ENCODE results near the gene WDPCP. TPM values are rescaled to one million over a fixed set of nuclear protein-coding genes. Genes with fewer than 3 reads are reported as not detected.

The WDPCP gene
- total and polyA plus RNA-seq, 2 of the 13 experiments (the other 11 are each of a cell fraction or from before 2014, with no cell fraction given) = 2.9 to 5.2 TPM

GRCh38 chr2:63192169-63192888 is 395.9 kb downstream of the WDPCP start:
- Histone ChIP-seq H3K4me2 (ENCODE audit: low read depth, low read length) (peak overlapping the region; percentile 56), H4K20me1 (ENCODE audit: insufficient read depth, low read length) (no peaks in the 10 kb centered on the region), H3K4me1 (ENCODE audit: insufficient read depth, low read length) (peaks cover 84% of the 10 kb centered on the region), H3K27me3 (ENCODE audit: control insufficient read depth in 1 of 2, insufficient read depth in 2 of 2, low read length in 2 of 2) (no peaks in the 10 kb centered on the region), H3K9ac (ENCODE audit: insufficient read depth, low read depth, low read length) (peak overlapping the region; percentile 64), H2AFZ (ENCODE audit: low read length) (peak overlapping the region; percentile 60), H3K27ac (ENCODE audit: extremely low read length, insufficient read depth, low read length) (peak overlapping the region; percentile 97), H3K4me3 (replicated peaks in 1 of 3; ENCODE audit: insufficient read depth in 1 of 3, low read depth in 2 of 3, low read length in 3 of 3) (peak overlapping the region in 2 of 3 experiments; percentile 18 to 35; a peak in 2 of 6 replicates), H3K79me2 (ENCODE audit: insufficient read depth, low read length) (no peaks in the 10 kb centered on the region), H3K9me3 (ENCODE audit: low read length) (peaks cover 16% of the 10 kb centered on the region), H3K36me3 (replicated peaks in 1 of 2; ENCODE audit: control insufficient read depth in 1 of 2, insufficient read depth in 2 of 2, low read length in 2 of 2) (no peaks in the 10 kb centered on the region)
- intact Hi-C loops (cut with micrococcal nuclease; ENCODE audit: unreplicated experiment) (loop anchor here (5.0 kb wide), 2 partner anchors 110 to 615 kb away; no protein-coding TSS in a partner anchor), in situ Hi-C loops (cut with HindIII; ENCODE audit: extremely low pct_ligation_motif_present, low pct_unique_long_range_greater_than_20kb) (no loop called here)
- FAIRE-seq (peak; percentile 18), ATAC-seq (peak; percentile 46), DNase-seq (ENCODE audit: low spot score) (peak; percentile 94)
- ChIA-PET CTCF (ENCODE audit: low intra/inter-chr PET ratio, low total read pairs) (no interaction called here), POLR2A (interaction anchor here (0.6 to 1.5 kb wide), 5 partner anchors 137 to 623 kb away, joined by 3 to 8 read pairs (median 3); partner anchors contain the start of genes EHBP1 and OTX1)
- TSS peak; percentile 80 for BruUV-seq (replicated peaks)
- TF ChIP-seq HOXA5 (CRISPR knock-in tag; IDR thresholded peaks at IDR 0.05) (0 out of 2 replicates have a peak, but pooled peaks have one; percentile 23), ZNF460 (CRISPR knock-in tag; IDR thresholded peaks at IDR 0.05; ENCODE audit: borderline replicate concordance) (no peak), CREB1 (IDR thresholded peaks at IDR 0.05) (no peak), CREB1 (CRISPR knock-in tag; IDR thresholded peaks at IDR 0.05) (0 out of 2 replicates have a peak, but pooled peaks have one; percentile 28), ZNF775 (CRISPR knock-in tag; IDR thresholded peaks at IDR 0.05; ENCODE audit: borderline replicate concordance) (peak; percentile 87), ZNF234 (CRISPR knock-in tag; conservative IDR thresholded peaks at IDR 0.05) (no peak), GLMP (CRISPR knock-in tag; IDR thresholded peaks at IDR 0.05; ENCODE audit: borderline replicate concordance) (no peak), ZNF629 (CRISPR knock-in tag; conservative IDR thresholded peaks at IDR 0.05) (peak; percentile 94), ZNF280D (CRISPR knock-in tag; IDR thresholded peaks at IDR 0.05) (peak; percentile 9; the same call in 1 of the 2 replicates), ZNF264 (CRISPR knock-in tag; IDR thresholded peaks at IDR 0.05) (0 out of 2 replicates have a peak, but pooled peaks have one; percentile 30), MED8 (CRISPR knock-in tag; IDR thresholded peaks at IDR 0.05; ENCODE audit: insufficient replicate concordance) (peak; percentile 34), ZSCAN9 (CRISPR knock-in tag; IDR thresholded peaks at IDR 0.05; ENCODE audit: borderline replicate concordance) (peak; percentile 79; the same call in 1 of the 2 replicates), TBX2 (CRISPR knock-in tag; IDR thresholded peaks at IDR 0.05; ENCODE audit: borderline replicate concordance) (peak; percentile 63; the same call in 1 of the 2 replicates), PRMT3 (CRISPR knock-in tag; IDR thresholded peaks at IDR 0.05; ENCODE audit: borderline replicate concordance, low read depth) (no peak), REST (IDR thresholded peaks at IDR 0.05; ENCODE audit: borderline replicate concordance in 1 of 2, low read depth in 1 of 2, low read length in 2 of 2) (peak in 1 of 2 experiments; percentile 32; a peak in 1 of 4 replicates)

Data from HepG2 (cell line).